Tibial nerve (tissue), 4 donors: ENCODE results near the gene PROX1. TPM values are rescaled to one million over a fixed set of nuclear protein-coding genes. Genes with fewer than 3 reads are reported as not detected.

Experiments used
- DNase-seq, 2 donors: peaks; one replicate each; pipeline ENCODE4 v3.0.0-alpha.2; 2019; ENCODE audit warnings: low spot score in 2 of 2
- H3K27ac ChIP-seq, 4 donors: fragments of 200-600 bp; sonication (generic) in 3 of 4; one replicate each; pipeline ENCODE4 v1.5.1; 2017 to 2019; ENCODE audit warnings: mild to moderate bottlenecking in 1 of 4
- H3K27me3 ChIP-seq, 2 donors: fragments of 200-600 bp; sonication (generic) in 1 of 2; one replicate each; pipeline versions ENCODE4 v1.5.1 to v1.6.0; 2017 to 2019
- H3K36me3 ChIP-seq, 3 donors: fragments of 200-600 bp; sonication (generic); one replicate each; pipeline ENCODE4 v1.5.1; 2018 to 2019
- H3K4me1 ChIP-seq, 4 donors: fragments of 200-600 bp; sonication (generic) in 3 of 4; one replicate each; pipeline ENCODE4 v1.5.1; 2017 to 2019
- H3K4me3 ChIP-seq, 4 donors: fragments of 200-600 bp; sonication (generic) in 3 of 4; one replicate each; pipeline ENCODE4 v1.5.1; 2017 to 2019; ENCODE audit warnings: mild to moderate bottlenecking in 1 of 4, moderate library complexity in 1 of 4
- H3K9me3 ChIP-seq, 4 donors: fragments of 200-600 bp; sonication (generic) in 3 of 4; one replicate each; pipeline ENCODE4 v1.5.1; 2017 to 2019
- CTCF ChIP-seq, 5 experiments: fragments of 200-600 bp in 3 of 5; fragments of 450-650 bp in 2 of 5; sonication (generic) in 3 of 5; IDR thresholded peaks; one replicate each; pipeline ENCODE4 v1.5.1; 2016 to 2019; ENCODE audit warnings: antibody characterized with exemption in 5 of 5, mild to moderate bottlenecking in 3 of 5, moderate library complexity in 2 of 5
- EP300 ChIP-seq, 2 donors: sonication (generic); formaldehyde crosslinking; IDR thresholded peaks; one replicate each; pipeline ENCODE4 v1.6.1; 2017; ENCODE audit warnings: antibody characterized with exemption in 2 of 2, mild to moderate bottlenecking in 1 of 2
- POLR2A ChIP-seq, 2 donors: fragments of 450-650 bp; IDR thresholded peaks; one replicate each; pipeline ENCODE4 v1.6.1; 2017; ENCODE audit warnings: antibody characterized with exemption in 2 of 2, mild to moderate bottlenecking in 2 of 2, moderate library complexity in 2 of 2
- WGBS, 2 donors: methylation state at CpG; one replicate each; pipeline ENCODE4 v1.1.5; 2018; 5-methylcytosine and 5-hydroxymethylcytosine counted together
- total RNA-seq, 4 donors: library from RNA; depleted of rRNA; stranded (reverse); fragments of >200 nt; gene quantifications; one replicate each; pipeline ENCODE4 v1.1.0, GENCODE V29; 2016

The PROX1 gene
- total RNA-seq, 4 donors from 2014 or later = 0.84 to 1.2 (median 1.0) TPM

- Histone ChIP-seq H3K27me3 (no peaks in the 10 kb centered on the region), H3K4me3 (no peak overlapping the region), H3K27ac (no peak overlapping the region), H3K9me3 (no peaks in the 10 kb centered on the region), H3K36me3 (no peaks in the 10 kb centered on the region), H3K4me1 (no peaks in the 10 kb centered on the region)
- 96% methylated on average over 1 of the region's 1 CpG for WGBS, 2 donors
- DNase-seq = no peak
- TF ChIP-seq CTCF (IDR thresholded peaks at IDR 0.05) (no peak), EP300 (IDR thresholded peaks at IDR 0.05) (no peak), POLR2A (IDR thresholded peaks at IDR 0.05) (no peak)
These were observed 83.7 kb downstream of the PROX1 start for GRCh38 chr1:214071469-214071868.

GRCh38 chr1:214072426-214073157, 84.8 kb downstream of the PROX1 start:
- 60 to 66% methylated on average over 10 of the region's 10 CpGs for WGBS, 2 donors
- H3K27me3 ChIP-seq = no peaks in the 10 kb centered on the region
- DNase-seq = no peak
- H3K4me1 ChIP-seq = no peaks in the 10 kb centered on the region
- no peak for TF ChIP-seq CTCF (IDR thresholded peaks at IDR 0.05)
- TF ChIP-seq POLR2A (IDR thresholded peaks at IDR 0.05) = no peak
- no peak for TF ChIP-seq EP300 (IDR thresholded peaks at IDR 0.05)
- no peaks in the 10 kb centered on the region for H3K36me3 ChIP-seq
- no peak overlapping the region for H3K4me3 ChIP-seq
- H3K9me3 ChIP-seq = no peaks in the 10 kb centered on the region
- H3K27ac ChIP-seq = no peak overlapping the region

GRCh38 chr1:214074477-214074876, 86.7 kb downstream of the PROX1 start:
- H3K4me1 ChIP-seq = no peaks in the 10 kb centered on the region
- no peak for TF ChIP-seq EP300 (IDR thresholded peaks at IDR 0.05)
- TF ChIP-seq POLR2A (IDR thresholded peaks at IDR 0.05) = no peak
- TF ChIP-seq CTCF (IDR thresholded peaks at IDR 0.05) = no peak
- DNase-seq = no peak
- H3K27ac ChIP-seq = no peak overlapping the region
- H3K4me3 ChIP-seq = no peak overlapping the region
- H3K27me3 ChIP-seq = no peaks in the 10 kb centered on the region
- no peaks in the 10 kb centered on the region for H3K9me3 ChIP-seq
- 35 to 43% methylated on average over 1 of the region's 1 CpG for WGBS, 2 donors
- H3K36me3 ChIP-seq = no peaks in the 10 kb centered on the region

- H3K4me1 ChIP-seq = no peaks in the 10 kb centered on the region
- WGBS, 2 donors = 62 to 68% methylated on average over 5 of the region's 5 CpGs
- H3K36me3 ChIP-seq = no peaks in the 10 kb centered on the region
- DNase-seq = no peak
- H3K27ac ChIP-seq = no peak overlapping the region
- TF ChIP-seq CTCF (IDR thresholded peaks at IDR 0.05) (no peak), POLR2A (IDR thresholded peaks at IDR 0.05) (no peak), EP300 (IDR thresholded peaks at IDR 0.05) (no peak)
- no peaks in the 10 kb centered on the region for H3K9me3 ChIP-seq
- H3K27me3 ChIP-seq = no peaks in the 10 kb centered on the region
- H3K4me3 ChIP-seq = no peak overlapping the region
These were observed 87.7 kb downstream of the PROX1 start for GRCh38 chr1:214075305-214075998.

- Histone ChIP-seq H3K27me3 (no peaks in the 10 kb centered on the region), H3K27ac (no peak overlapping the region), H3K4me1 (no peaks in the 10 kb centered on the region), H3K4me3 (no peak overlapping the region), H3K9me3 (no peaks in the 10 kb centered on the region), H3K36me3 (no peaks in the 10 kb centered on the region)
- DNase-seq = no peak
- TF ChIP-seq POLR2A (IDR thresholded peaks at IDR 0.05) (no peak), CTCF (IDR thresholded peaks at IDR 0.05) (no peak), EP300 (IDR thresholded peaks at IDR 0.05) (no peak)
- 48% methylated on average over 16 of the region's 16 CpGs for WGBS, 2 donors
These were observed 88.4 kb downstream of the PROX1 start for GRCh38 chr1:214075999-214076707.
